PC-9 (cell line): ENCODE results near the gene CTBP2. TPM values are rescaled to one million over a fixed set of nuclear protein-coding genes. Genes with fewer than 3 reads are reported as not detected.

Experiments used
- BruUV-seq: library from RNA; stranded (reverse); fragments of 400-500 nt; replicated peaks from 2 replicates; lab custom pipeline; 2021; lab: Mats Ljungman, UMichigan
- CTCF ChIA-PET: fragments of 300-600 bp; sonication (Branson Sonifier 250); formaldehyde crosslinking; loops from one replicate; lab custom pipeline; 2022; ENCODE audit warnings: antibody characterized with exemption; lab: Charles Lee
- POLR2A ChIA-PET: fragments of 300-600 bp; sonication (Branson Sonifier 250); formaldehyde crosslinking; loops from one replicate; lab custom pipeline; 2022; ENCODE audit warnings: antibody characterized with exemption; ENCODE audit not compliant: unreplicated experiment; lab: Charles Lee
- DNase-seq, 2 experiments: peaks; one replicate each; pipeline versions ENCODE4 v3.0.0 to v3.0.0-alpha.2; 2015 to 2022; ENCODE audit warnings: mixed read lengths in 1 of 2
- H2AFZ ChIP-seq: fragments of 200-600 bp; sonication (generic); 2 replicates; pipeline ENCODE4 v1.8.1; 2017; ENCODE audit warnings: antibody characterized with exemption
- H3F3A ChIP-seq: fragments of 200-600 bp; sonication (generic); 2 replicates; pipeline ENCODE4 v1.8.1; 2017; ENCODE audit warnings: antibody characterized with exemption, mild to moderate bottlenecking, low read depth; ENCODE audit not compliant: insufficient read depth
- H3K27ac ChIP-seq: fragments of 200-600 bp; sonication (generic); 2 replicates; pipeline ENCODE4 v1.6.1; 2016; ENCODE audit warnings: mixed run types
- H3K27me3 ChIP-seq: fragments of 200-600 bp; sonication (generic); 2 replicates; pipeline ENCODE4 v1.6.1; 2016; ENCODE audit warnings: low read depth, mixed run types; ENCODE audit not compliant: insufficient read depth
- H3K36me3 ChIP-seq: fragments of 200-600 bp; sonication (generic); 2 replicates; pipeline ENCODE4 v1.6.1; 2016; ENCODE audit warnings: low read depth, mixed run types
- H3K4me1 ChIP-seq: fragments of 200-600 bp; sonication (generic); replicated peaks from 2 replicates; pipeline ENCODE4 v1.6.1; 2016; ENCODE audit warnings: mixed run types; ENCODE audit not compliant: insufficient read depth
- H3K4me2 ChIP-seq: fragments of 200-600 bp; sonication (generic); 2 replicates; pipeline ENCODE4 v1.6.1; 2017; ENCODE audit warnings: mixed run types
- H3K4me3 ChIP-seq: fragments of 200-600 bp; sonication (generic); 2 replicates; pipeline ENCODE4 v1.6.1; 2016; ENCODE audit warnings: mixed run types
- H3K79me2 ChIP-seq: fragments of 200-600 bp; sonication (generic); 2 replicates; pipeline ENCODE4 v1.6.1; 2017; ENCODE audit warnings: low read depth, mixed run types
- H3K9me2 ChIP-seq: fragments of 200-600 bp; sonication (generic); 2 replicates; pipeline ENCODE4 v1.8.1; 2017; ENCODE audit warnings: mild to moderate bottlenecking; ENCODE audit not compliant: insufficient read depth
- H3K9me3 ChIP-seq: fragments of 200-600 bp; sonication (generic); 2 replicates; pipeline ENCODE4 v1.8.1; 2016; ENCODE audit warnings: low read depth; ENCODE audit not compliant: insufficient read depth
- H4K20me1 ChIP-seq: fragments of 200-600 bp; sonication (generic); 2 replicates; pipeline ENCODE4 v1.8.1; 2017; ENCODE audit not compliant: insufficient read depth
- EZH2 ChIP-seq: fragments of 200-600 bp; sonication (generic); IDR thresholded peaks from 2 replicates; pipeline ENCODE4 v1.8.0; 2017; ENCODE audit warnings: antibody characterized with exemption, low read depth
- intact Hi-C: fragments of 100-400 bp; cut with micrococcal nuclease; formaldehyde crosslinking; loops from one replicate; pipeline ENCODE4 v1.10.0; 2022; ENCODE audit not compliant: unreplicated experiment
- total RNA-seq: library from RNA; stranded (reverse); gene quantifications from 2 replicates; pipeline ENCODE4 v1.2.3, GENCODE V29; 2021
- TF ChIP-seq, protein P1 (sequence below): fragments of 200-600 bp; sonication (generic); conservative IDR thresholded peaks from 2 replicates; pipeline ENCODE4 v1.6.1; 2017; ENCODE audit warnings: mixed run types, antibody characterized with exemption, mild to moderate bottlenecking, moderate library complexity

CTBP2 gene
- total RNA-seq, 1 experiment from 2014 or later: 60.5 TPM

DNA sequence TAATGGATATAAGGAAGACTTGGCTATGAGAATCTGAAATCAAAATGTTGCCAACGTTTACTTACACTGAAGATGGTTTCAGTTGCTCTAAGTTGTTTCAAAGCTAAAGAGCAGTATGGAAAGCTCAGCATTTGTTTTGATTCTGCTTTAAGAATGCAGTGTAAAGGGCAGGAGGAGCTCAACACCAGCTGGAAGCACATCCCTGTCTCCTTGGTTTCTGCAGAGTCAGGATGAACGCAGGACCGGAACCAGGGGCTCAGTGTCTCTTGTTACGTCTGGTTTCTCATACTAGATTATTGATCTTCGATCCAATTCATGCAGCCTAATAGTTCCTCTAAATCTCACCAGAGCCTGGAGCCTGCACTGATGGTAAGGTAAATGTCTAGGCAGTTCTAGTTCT, 194.4 kb downstream of the CTBP2 start:
- no peaks in the 10 kb centered on the region for H3K9me3 ChIP-seq
- H3K27ac ChIP-seq: no peak overlapping the region
- DNase-seq: no peak
- no peaks in the 10 kb centered on the region; the same call in 1 of the 2 replicates for H4K20me1 ChIP-seq
- ChIA-PET CTCF (no interaction called here), POLR2A (no interaction called here)
- TF ChIP-seq EZH2: no peak
- TF ChIP-seq, protein P1, sequence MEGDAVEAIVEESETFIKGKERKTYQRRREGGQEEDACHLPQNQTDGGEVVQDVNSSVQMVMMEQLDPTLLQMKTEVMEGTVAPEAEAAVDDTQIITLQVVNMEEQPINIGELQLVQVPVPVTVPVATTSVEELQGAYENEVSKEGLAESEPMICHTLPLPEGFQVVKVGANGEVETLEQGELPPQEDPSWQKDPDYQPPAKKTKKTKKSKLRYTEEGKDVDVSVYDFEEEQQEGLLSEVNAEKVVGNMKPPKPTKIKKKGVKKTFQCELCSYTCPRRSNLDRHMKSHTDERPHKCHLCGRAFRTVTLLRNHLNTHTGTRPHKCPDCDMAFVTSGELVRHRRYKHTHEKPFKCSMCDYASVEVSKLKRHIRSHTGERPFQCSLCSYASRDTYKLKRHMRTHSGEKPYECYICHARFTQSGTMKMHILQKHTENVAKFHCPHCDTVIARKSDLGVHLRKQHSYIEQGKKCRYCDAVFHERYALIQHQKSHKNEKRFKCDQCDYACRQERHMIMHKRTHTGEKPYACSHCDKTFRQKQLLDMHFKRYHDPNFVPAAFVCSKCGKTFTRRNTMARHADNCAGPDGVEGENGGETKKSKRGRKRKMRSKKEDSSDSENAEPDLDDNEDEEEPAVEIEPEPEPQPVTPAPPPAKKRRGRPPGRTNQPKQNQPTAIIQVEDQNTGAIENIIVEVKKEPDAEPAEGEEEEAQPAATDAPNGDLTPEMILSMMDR: no peak
- H3F3A ChIP-seq: no peaks in the 10 kb centered on the region
- H3K79me2 ChIP-seq: peaks cover 12% of the 10 kb centered on the region
- H3K9me2 ChIP-seq: no peaks in the 10 kb centered on the region
- no peaks in the 10 kb centered on the region for H3K27me3 ChIP-seq
- no peak overlapping the region for H2AFZ ChIP-seq
- intact Hi-C loops: no loop called here
- no peaks in the 10 kb centered on the region for H3K4me1 ChIP-seq
- H3K36me3 ChIP-seq: no peaks in the 10 kb centered on the region
- no peak overlapping the region for H3K4me3 ChIP-seq
- BruUV-seq: no TSS peak
- no peak overlapping the region for H3K4me2 ChIP-seq

DNA sequence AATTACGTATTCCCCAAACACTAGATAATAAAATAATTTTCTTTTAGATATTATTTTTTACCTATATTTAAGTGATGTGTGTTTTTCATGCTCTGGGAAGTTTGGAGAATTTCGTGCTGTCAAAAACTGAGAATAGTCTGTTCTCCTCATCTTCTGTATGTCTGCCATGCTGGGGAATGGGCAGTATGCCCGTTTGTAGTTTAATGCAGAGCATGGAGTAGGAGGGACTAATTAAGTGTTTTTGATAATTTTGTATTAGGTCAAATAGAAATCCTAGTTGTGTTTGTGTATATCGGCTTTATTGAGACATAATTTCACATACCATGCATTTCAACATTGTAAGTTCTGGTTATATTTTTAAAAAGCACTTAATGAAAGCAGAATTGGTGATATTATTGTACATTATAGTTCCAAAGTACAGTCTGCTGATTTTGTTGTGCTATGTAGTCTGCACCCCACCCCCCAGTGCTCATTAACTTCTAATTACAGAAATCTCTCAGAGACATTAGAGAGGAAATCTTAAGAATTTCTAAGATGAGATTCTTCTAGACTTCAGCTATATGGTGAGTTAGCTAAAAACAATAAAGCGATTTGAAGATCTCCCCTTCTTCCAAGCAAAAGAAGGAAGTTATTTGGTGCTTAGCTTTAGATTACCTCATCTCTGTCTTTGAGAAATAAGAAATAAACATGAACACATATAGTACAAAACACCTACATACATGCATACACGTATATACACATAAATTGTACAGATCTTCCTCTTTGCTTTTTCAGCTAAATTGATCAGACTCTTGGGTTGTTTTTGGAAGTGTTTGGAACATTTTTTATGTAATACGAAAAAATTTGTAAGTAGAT, 196.3 kb downstream of the CTBP2 start:
- DNase-seq: no peak
- ChIA-PET POLR2A (no interaction called here), CTCF (no interaction called here)
- H3K4me3 ChIP-seq: no peak overlapping the region
- H3K27me3 ChIP-seq: no peaks in the 10 kb centered on the region
- H3K4me1 ChIP-seq: no peaks in the 10 kb centered on the region
- H3K36me3 ChIP-seq: no peaks in the 10 kb centered on the region
- BruUV-seq: no TSS peak
- H3K9me3 ChIP-seq: no peaks in the 10 kb centered on the region
- no peak overlapping the region for H3K4me2 ChIP-seq
- no peak for TF ChIP-seq EZH2
- TF ChIP-seq, protein P1: no peak
- peaks cover 22% of the 10 kb centered on the region for H3K79me2 ChIP-seq
- H3K27ac ChIP-seq: no peak overlapping the region
- intact Hi-C loops: no loop called here
- H3K9me2 ChIP-seq: no peaks in the 10 kb centered on the region
- peaks cover 3% of the 10 kb centered on the region for H4K20me1 ChIP-seq
- H3F3A ChIP-seq: no peaks in the 10 kb centered on the region
- no peak overlapping the region for H2AFZ ChIP-seq

DNA sequence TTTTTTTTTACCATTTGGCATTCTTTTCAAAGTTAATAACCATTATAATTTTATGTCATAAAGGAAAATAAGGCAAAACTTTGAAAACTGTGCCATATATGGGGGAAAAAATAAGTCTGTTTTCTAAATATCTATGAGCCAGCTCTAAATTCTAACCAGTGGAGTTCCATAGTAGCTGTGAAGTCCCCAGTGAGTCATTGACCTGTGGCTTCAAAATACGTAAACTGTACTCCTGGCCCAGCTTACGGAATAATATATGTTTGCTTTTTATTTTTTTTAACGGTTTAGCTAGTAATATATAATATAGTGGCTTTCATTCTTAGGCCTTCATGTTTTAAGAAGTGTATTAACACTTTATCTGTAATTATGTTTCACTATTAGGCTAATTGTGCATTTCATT, 197.9 kb downstream of the CTBP2 start:
- Histone ChIP-seq H3K4me3 (no peak overlapping the region), H3K9me3 (no peaks in the 10 kb centered on the region), H3K9me2 (no peaks in the 10 kb centered on the region), H3K27ac (no peak overlapping the region), H3F3A (no peaks in the 10 kb centered on the region), H3K79me2 (peaks cover 37% of the 10 kb centered on the region), H3K27me3 (no peaks in the 10 kb centered on the region), H2AFZ (no peak overlapping the region), H3K4me1 (no peaks in the 10 kb centered on the region), H4K20me1 (peaks cover 14% of the 10 kb centered on the region), H3K4me2 (no peak overlapping the region), H3K36me3 (no peaks in the 10 kb centered on the region)
- CTCF ChIA-PET: no interaction called here
- intact Hi-C loops: no loop called here
- no TSS peak for BruUV-seq
- POLR2A ChIA-PET: no interaction called here
- DNase-seq: no peak
- TF ChIP-seq, protein P1: no peak
- no peak for TF ChIP-seq EZH2
